ENCODE measurements around the gene KCNK13.

Gene KCNK13

DNA sequence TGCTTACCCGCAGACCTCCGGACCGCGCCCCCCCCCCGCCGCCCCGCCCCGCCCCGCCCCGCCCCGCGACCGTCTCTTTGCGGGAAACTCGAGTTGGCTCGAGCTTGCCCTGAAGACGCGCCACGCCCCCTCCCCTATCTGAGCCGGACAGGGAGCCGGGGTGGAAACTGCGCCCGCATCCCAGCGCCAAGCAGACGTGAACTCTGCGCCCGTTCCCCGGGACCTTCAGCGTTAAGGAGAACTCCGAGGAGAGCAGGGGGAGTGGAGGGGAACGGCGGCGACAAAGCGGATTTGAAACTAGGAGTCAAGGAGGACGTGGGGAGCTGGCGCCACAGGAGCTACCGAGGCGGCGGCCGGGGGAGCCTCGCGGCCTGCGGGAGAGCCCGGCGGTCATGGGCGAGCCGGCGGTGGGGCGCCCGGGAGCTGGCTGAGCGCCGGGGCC lies at the start of gene KCNK13:
KCNK13 (plus strand) TSS at position 310 of the 442 bp plus-strand sequence. CDS start 212 bp downstream, outside the sequence.
- Histone ChIP-seq H3K27me3 (ENCODE audit: control insufficient read depth, insufficient read depth, low read length) (no peaks in the 10 kb centered on the region), H3K4me2 (ENCODE audit: low read length) (peak within 1 kb of the TSS; percentile 74), H3K4me1 (no peaks in the 10 kb centered on the region), H3K79me2 (no peaks in the 10 kb centered on the region), H3K27ac (no peak within 1 kb of the TSS), H3K36me3 (ENCODE audit: control insufficient read depth, insufficient read depth, low read length) (no peaks in the 10 kb centered on the region), H3K9me3 (ENCODE audit: control insufficient read depth, low read length) (no peaks in the 10 kb centered on the region), H2AFZ (peak within 1 kb of the TSS; percentile 81), H3K4me3 (ENCODE audit: low read depth, low read length) (peak within 1 kb of the TSS; percentile 48), H3K9ac (no peak within 1 kb of the TSS)
- TF ChIP-seq, protein P1, sequence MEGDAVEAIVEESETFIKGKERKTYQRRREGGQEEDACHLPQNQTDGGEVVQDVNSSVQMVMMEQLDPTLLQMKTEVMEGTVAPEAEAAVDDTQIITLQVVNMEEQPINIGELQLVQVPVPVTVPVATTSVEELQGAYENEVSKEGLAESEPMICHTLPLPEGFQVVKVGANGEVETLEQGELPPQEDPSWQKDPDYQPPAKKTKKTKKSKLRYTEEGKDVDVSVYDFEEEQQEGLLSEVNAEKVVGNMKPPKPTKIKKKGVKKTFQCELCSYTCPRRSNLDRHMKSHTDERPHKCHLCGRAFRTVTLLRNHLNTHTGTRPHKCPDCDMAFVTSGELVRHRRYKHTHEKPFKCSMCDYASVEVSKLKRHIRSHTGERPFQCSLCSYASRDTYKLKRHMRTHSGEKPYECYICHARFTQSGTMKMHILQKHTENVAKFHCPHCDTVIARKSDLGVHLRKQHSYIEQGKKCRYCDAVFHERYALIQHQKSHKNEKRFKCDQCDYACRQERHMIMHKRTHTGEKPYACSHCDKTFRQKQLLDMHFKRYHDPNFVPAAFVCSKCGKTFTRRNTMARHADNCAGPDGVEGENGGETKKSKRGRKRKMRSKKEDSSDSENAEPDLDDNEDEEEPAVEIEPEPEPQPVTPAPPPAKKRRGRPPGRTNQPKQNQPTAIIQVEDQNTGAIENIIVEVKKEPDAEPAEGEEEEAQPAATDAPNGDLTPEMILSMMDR (IDR thresholded peaks at IDR 0.05) = no peak

DNA sequence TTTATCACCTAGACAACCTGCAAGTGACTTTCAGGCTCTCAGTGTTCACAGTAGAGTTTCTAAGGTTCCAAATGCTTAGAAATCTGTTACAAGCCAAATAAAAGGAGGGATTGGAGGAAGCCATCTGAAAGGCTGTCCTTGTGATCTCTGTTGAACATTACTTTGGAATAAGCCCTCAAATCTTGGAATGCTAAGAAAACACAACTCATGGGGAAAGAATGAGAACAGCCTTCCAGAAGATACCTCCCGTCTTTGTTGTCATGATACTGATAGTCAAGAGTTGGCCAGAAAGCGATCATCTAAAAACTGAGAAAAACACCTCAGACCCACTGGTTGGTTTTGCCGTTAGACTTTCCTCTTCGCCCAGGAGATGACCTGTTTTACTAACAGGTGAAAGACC lies 44.4 kb upstream of the KCNK13 start:
- TF ChIP-seq, protein P1 (IDR thresholded peaks at IDR 0.05) = no peak
- Histone ChIP-seq H3K9me3 (ENCODE audit: control insufficient read depth, low read length) (no peaks in the 10 kb centered on the region), H3K9ac (no peak overlapping the region), H3K4me2 (ENCODE audit: low read length) (no peak overlapping the region), H3K36me3 (ENCODE audit: control insufficient read depth, insufficient read depth, low read length) (no peaks in the 10 kb centered on the region), H3K79me2 (no peaks in the 10 kb centered on the region), H3K27ac (no peak overlapping the region), H2AFZ (no peak overlapping the region), H3K27me3 (ENCODE audit: control insufficient read depth, insufficient read depth, low read length) (no peaks in the 10 kb centered on the region), H3K4me1 (no peaks in the 10 kb centered on the region), H3K4me3 (ENCODE audit: low read depth, low read length) (no peak overlapping the region)

DNA sequence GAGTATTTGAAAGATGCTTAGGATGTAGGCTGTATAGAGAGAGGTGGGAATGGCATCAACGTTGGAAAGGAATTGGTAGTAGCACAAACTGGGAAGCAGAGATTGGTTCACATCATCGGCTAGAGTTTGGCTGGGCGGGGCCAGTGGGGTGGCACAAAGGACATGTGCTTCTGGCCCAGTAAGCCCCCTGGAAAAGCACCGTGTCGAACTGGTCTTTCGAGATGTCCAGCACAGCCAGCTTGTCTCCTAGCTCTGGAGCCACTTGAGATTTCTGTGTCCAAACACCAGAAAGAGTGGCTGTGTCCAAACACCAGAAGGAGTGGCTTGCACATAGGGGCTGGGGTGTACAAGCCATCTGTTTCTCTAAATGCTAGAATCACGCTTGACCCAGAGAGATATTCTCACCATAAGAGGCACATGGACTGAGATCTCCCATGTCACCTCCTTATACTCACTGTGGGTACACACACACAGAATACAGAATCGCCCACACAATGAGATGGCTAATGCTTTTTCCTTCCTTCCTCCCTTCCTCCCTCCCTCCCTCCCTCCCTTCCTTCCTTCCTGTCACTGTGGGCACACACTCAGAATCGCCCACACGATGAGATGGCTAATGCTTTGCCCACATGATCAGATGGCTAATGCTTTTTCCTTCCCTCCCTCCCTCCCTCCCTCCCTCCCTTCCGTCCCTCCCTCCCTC lies 41.8 kb upstream of the KCNK13 start:
- Histone ChIP-seq H3K4me1 (peaks cover 3% of the 10 kb centered on the region), H3K27ac (no peak overlapping the region), H3K4me3 (ENCODE audit: low read depth, low read length) (no peak overlapping the region), H3K36me3 (ENCODE audit: control insufficient read depth, insufficient read depth, low read length) (no peaks in the 10 kb centered on the region), H3K4me2 (ENCODE audit: low read length) (no peak overlapping the region), H3K27me3 (ENCODE audit: control insufficient read depth, insufficient read depth, low read length) (no peaks in the 10 kb centered on the region), H3K9me3 (ENCODE audit: control insufficient read depth, low read length) (no peaks in the 10 kb centered on the region), H3K9ac (no peak overlapping the region), H2AFZ (no peak overlapping the region), H3K79me2 (no peaks in the 10 kb centered on the region)
- TF ChIP-seq, protein P1 (IDR thresholded peaks at IDR 0.05) = no peak

DNA sequence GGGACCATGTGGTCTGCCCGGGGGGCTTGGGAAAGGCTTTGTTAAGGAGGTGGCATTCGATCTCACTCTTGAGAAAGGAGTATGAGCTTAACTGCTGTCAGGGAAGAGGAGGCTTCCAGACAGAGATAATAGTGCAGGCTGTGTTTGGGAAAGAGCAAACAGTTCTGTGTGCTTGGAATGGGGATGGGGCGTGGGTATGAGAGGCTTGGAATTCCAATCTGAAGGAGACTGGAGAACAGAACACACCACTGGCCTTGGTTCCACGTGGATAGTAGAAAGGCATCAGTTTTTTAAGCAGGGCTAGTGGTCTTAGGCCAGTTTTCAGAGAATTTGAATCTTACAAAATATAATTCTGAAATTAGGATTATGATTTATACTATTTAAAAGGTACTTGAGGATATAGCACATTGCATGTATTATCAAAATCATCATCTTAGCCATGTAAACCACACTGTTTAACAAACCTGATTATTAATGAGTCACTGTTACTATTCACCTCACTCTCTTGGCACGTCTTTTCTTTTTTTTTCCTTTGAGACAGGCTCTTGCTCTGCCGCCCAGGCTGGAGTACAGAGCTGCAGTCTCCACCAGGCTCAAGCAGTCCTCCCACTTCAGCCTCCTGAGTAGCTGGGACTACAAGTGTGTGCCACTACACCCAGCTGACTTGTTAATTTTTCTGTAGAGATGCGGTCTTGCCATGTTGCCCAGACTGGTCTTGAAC lies 38.5 kb upstream of the KCNK13 start:
- H3K4me2 ChIP-seq (ENCODE audit: low read length) = no peak overlapping the region
- H3K27ac ChIP-seq = no peak overlapping the region
- H3K4me3 ChIP-seq (ENCODE audit: low read depth, low read length) = no peak overlapping the region
- H3K36me3 ChIP-seq (ENCODE audit: control insufficient read depth, insufficient read depth, low read length) = no peaks in the 10 kb centered on the region
- H3K27me3 ChIP-seq (ENCODE audit: control insufficient read depth, insufficient read depth, low read length) = no peaks in the 10 kb centered on the region
- TF ChIP-seq, protein P1 (IDR thresholded peaks at IDR 0.05) = no peak
- H3K9me3 ChIP-seq (ENCODE audit: control insufficient read depth, low read length) = no peaks in the 10 kb centered on the region
- no peaks in the 10 kb centered on the region for H3K79me2 ChIP-seq
- H3K4me1 ChIP-seq = peaks cover 5% of the 10 kb centered on the region
- H3K9ac ChIP-seq = no peak overlapping the region
- H2AFZ ChIP-seq = no peak overlapping the region

Data from parathyroid adenoma (tissue), 2 donors.